GM23338 (cell line): ENCODE measurements around the gene CCDC102A.
"Not testable (repeated sequence)": the region's sequence is repeated elsewhere in the genome, so short reads cannot be mapped to it uniquely, and the experiment has no call there.

Source experiments
- CTCF ChIP-seq, 2 experiments: fragments of 200-600 bp in 1 of 2; sonication (generic) in 1 of 2; conservative IDR thresholded peaks; 2 replicates each; pipeline versions ENCODE4 v1.5.1 to v1.6.1; 2016 to 2017; ENCODE audit warnings: antibody characterized with exemption in 2 of 2, low read depth in 2 of 2, mild to moderate bottlenecking in 2 of 2, moderate library complexity in 1 of 2
- ETS1 ChIP-seq: IDR thresholded peaks from 2 replicates; pipeline ENCODE4 v1.6.1; 2016; ENCODE audit warnings: antibody characterized with exemption
- EZH2 ChIP-seq: fragments of 200-600 bp; sonication (generic); IDR thresholded peaks from one replicate; pipeline ENCODE4 v1.8.0; 2017; ENCODE audit warnings: antibody characterized with exemption, mild to moderate bottlenecking, low read depth; ENCODE audit not compliant: unreplicated experiment
- JUNB ChIP-seq: IDR thresholded peaks from one replicate; pipeline ENCODE4 v1.6.1; 2016; ENCODE audit warnings: antibody characterized with exemption; ENCODE audit not compliant: unreplicated experiment
- POLR2AphosphoS5 ChIP-seq: IDR thresholded peaks from 2 replicates; pipeline ENCODE4 v1.6.1; 2016; ENCODE audit warnings: antibody characterized with exemption, low read depth
- ZNF462 ChIP-seq: fragments of 250-450 bp; sonication (Bioruptor Pico); IDR thresholded peaks from 2 replicates; pipeline ENCODE4 v1.5.0; 2020; ENCODE audit warnings: mild to moderate bottlenecking, moderate library complexity

GRCh38 chr16:57547524-57547923 is 11.2 kb upstream of the CCDC102A start:
- TF ChIP-seq CTCF (conservative IDR thresholded peaks at IDR 0.05; ENCODE audit: low read depth in 2 of 2); EZH2; JUNB; ETS1; POLR2AphosphoS5; ZNF462 (CRISPR knock-in tag): not testable (repeated sequence)
